GM12892 (cell line): ENCODE measurements around the gene ADAMTS12.

Experiments
- POLR2A ChIP-seq: IDR thresholded peaks from 2 replicates; pipeline ENCODE4 v1.6.1; 2011; ENCODE audit warnings: low read depth, low read length, control low read depth
- POLR2AphosphoS5 ChIP-seq: IDR thresholded peaks from 2 replicates; pipeline ENCODE4 v1.6.1; 2011; ENCODE audit warnings: low read depth, low read length, control low read depth
- TAF1 ChIP-seq: IDR thresholded peaks from 2 replicates; pipeline ENCODE4 v1.6.1; 2011; ENCODE audit warnings: low read depth, mild to moderate bottlenecking, control low read depth, low read length, borderline replicate concordance

GRCh38 chr5:33588654-33589372 is 303.0 kb downstream of the ADAMTS12 start:
- TF ChIP-seq TAF1 (no peak), POLR2AphosphoS5 (no peak), POLR2A (no peak)
